KMS-11 (cell line): Measurements from ENCODE around the gene COL25A1.
"Not testable (repeated sequence)": the region's sequence is repeated elsewhere in the genome, so short reads cannot be mapped to it uniquely, and the experiment has no call there.

Experiments used
- H2AFZ ChIP-seq: fragments of 200-600 bp; sonication (generic); 2 replicates; pipeline ENCODE4 v1.6.1; 2016; ENCODE audit warnings: antibody characterized with exemption, mixed run types, low read depth
- H3K27ac ChIP-seq: fragments of 200-600 bp; sonication (generic); 2 replicates; pipeline ENCODE4 v1.6.1; 2016; ENCODE audit warnings: mild to moderate bottlenecking, mixed run types
- H3K27me3 ChIP-seq: fragments of 200-600 bp; sonication (generic); 2 replicates; pipeline ENCODE4 v1.6.1; 2017; ENCODE audit warnings: mild to moderate bottlenecking, low read depth, mixed run types, moderate library complexity; ENCODE audit not compliant: insufficient read depth
- H3K36me3 ChIP-seq: fragments of 200-600 bp; sonication (generic); 2 replicates; pipeline ENCODE4 v1.6.1; 2017; ENCODE audit warnings: mild to moderate bottlenecking, mixed run types; ENCODE audit not compliant: insufficient read depth
- H3K4me1 ChIP-seq: fragments of 200-600 bp; sonication (generic); 2 replicates; pipeline ENCODE4 v1.6.1; 2016; ENCODE audit warnings: mild to moderate bottlenecking, low read depth, mixed run types; ENCODE audit not compliant: poor library complexity, severe bottlenecking
- H3K4me2 ChIP-seq: fragments of 200-600 bp; sonication (generic); 2 replicates; pipeline ENCODE4 v1.7.0; 2016; ENCODE audit warnings: mild to moderate bottlenecking, mixed run types
- H3K4me3 ChIP-seq: fragments of 200-600 bp; sonication (generic); IDR thresholded peaks from 2 replicates; pipeline ENCODE4 v1.6.1; 2017; ENCODE audit warnings: low read depth, low read length, mixed read lengths; ENCODE audit not compliant: insufficient read depth
- H3K79me2 ChIP-seq: fragments of 200-600 bp; sonication (generic); 2 replicates; pipeline ENCODE4 v1.6.1; 2016; ENCODE audit warnings: low read depth, mixed run types; ENCODE audit not compliant: insufficient read depth
- H3K9ac ChIP-seq: fragments of 200-600 bp; sonication (generic); 2 replicates; pipeline ENCODE4 v1.6.1; 2016; ENCODE audit warnings: mild to moderate bottlenecking, mixed run types
- H4K20me1 ChIP-seq: fragments of 200-600 bp; sonication (generic); 2 replicates; pipeline ENCODE4 v1.6.1; 2016; ENCODE audit warnings: mild to moderate bottlenecking, mixed run types; ENCODE audit not compliant: insufficient read depth
- TF ChIP-seq, protein P1 (sequence below): fragments of 200-600 bp; sonication (generic); conservative IDR thresholded peaks from 2 replicates; pipeline ENCODE4 v1.6.1; 2017; ENCODE audit warnings: low read depth, mild to moderate bottlenecking, antibody characterized with exemption, low read length, moderate library complexity, mixed read lengths

The COL25A1 gene

DNA sequence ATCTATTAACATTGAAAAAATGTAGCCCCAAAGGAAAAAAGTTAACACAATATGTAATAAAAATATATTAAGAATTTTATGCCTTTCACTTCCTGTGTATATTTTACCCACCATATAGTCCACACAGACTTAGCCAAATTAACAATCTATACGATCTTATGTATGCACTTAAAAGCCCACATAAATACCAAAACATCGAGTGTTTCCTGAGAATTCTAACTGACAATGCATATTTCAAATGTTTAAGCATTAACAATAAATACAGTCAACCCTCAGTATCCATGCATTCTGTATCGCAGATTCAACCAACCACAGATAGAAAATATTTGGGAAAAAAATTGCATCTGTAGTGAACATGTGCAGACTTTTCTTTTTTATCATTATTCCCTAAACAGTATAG, 226.8 kb downstream of the COL25A1 start:
- H3K79me2 ChIP-seq: no peaks in the 10 kb centered on the region
- H3K27me3 ChIP-seq: no peaks in the 10 kb centered on the region
- H3K36me3 ChIP-seq: no peaks in the 10 kb centered on the region
- no peak overlapping the region for H3K9ac ChIP-seq
- H3K27ac ChIP-seq: no peak overlapping the region
- H3K4me2 ChIP-seq: no peak overlapping the region
- TF ChIP-seq, protein P1, sequence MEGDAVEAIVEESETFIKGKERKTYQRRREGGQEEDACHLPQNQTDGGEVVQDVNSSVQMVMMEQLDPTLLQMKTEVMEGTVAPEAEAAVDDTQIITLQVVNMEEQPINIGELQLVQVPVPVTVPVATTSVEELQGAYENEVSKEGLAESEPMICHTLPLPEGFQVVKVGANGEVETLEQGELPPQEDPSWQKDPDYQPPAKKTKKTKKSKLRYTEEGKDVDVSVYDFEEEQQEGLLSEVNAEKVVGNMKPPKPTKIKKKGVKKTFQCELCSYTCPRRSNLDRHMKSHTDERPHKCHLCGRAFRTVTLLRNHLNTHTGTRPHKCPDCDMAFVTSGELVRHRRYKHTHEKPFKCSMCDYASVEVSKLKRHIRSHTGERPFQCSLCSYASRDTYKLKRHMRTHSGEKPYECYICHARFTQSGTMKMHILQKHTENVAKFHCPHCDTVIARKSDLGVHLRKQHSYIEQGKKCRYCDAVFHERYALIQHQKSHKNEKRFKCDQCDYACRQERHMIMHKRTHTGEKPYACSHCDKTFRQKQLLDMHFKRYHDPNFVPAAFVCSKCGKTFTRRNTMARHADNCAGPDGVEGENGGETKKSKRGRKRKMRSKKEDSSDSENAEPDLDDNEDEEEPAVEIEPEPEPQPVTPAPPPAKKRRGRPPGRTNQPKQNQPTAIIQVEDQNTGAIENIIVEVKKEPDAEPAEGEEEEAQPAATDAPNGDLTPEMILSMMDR: no peak
- no peak overlapping the region for H3K4me3 ChIP-seq
- H4K20me1 ChIP-seq: no peaks in the 10 kb centered on the region
- peaks cover 28% of the 10 kb centered on the region for H3K4me1 ChIP-seq
- no peak overlapping the region for H2AFZ ChIP-seq

DNA sequence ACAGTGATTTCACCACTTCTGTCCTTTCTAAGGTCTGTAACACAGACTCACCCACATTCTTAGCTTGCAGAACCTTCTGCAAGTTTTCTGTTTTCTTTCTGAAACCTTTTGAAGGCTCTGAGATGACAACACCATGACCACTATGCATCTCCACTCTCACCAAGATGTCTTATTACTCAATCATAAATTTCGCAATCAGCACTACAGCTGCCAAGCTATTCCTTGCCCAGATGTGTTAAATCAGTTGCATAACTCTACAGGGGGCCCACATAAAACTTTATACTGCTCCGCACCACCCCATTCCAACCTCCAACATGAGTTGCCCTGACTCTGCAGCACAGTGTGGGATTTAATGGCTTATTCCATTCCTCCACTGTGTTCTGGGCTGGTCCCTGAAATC, 229.9 kb downstream of the COL25A1 start:
- TF ChIP-seq, protein P1: no peak
- H3K27ac ChIP-seq: peak overlapping the region; percentile 16; the same call in 1 of the 2 replicates
- H3K4me3 ChIP-seq: no peak overlapping the region
- no peaks in the 10 kb centered on the region for H3K79me2 ChIP-seq
- peaks cover 19% of the 10 kb centered on the region for H3K4me1 ChIP-seq
- no peaks in the 10 kb centered on the region for H4K20me1 ChIP-seq
- no peak overlapping the region for H3K9ac ChIP-seq
- no peaks in the 10 kb centered on the region for H3K36me3 ChIP-seq
- peak overlapping the region; percentile 55 for H3K4me2 ChIP-seq
- no peaks in the 10 kb centered on the region for H3K27me3 ChIP-seq
- no peak overlapping the region for H2AFZ ChIP-seq

DNA sequence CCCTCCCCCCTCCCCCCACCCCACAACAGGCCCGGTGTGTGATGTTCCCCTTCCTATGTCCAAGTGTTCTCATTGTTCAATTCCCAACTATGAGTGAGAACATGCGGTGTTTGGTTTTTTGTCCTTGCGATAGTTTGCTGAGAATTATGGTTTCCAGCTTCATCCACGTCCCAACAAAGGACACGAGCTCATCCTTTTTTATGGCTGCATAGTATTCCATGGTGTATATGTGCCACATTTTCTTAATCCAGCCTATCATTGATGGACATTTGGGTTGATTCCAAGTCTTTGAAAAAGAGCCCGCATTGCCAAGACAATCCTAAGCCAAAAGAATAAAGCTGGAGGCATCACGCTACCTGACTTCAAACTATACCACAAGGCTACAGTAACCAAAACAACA, 231.8 kb downstream of the COL25A1 start:
- H3K4me1 ChIP-seq: peaks cover 19% of the 10 kb centered on the region
- not testable (repeated sequence) for H2AFZ ChIP-seq, H3K4me2 ChIP-seq, H3K27ac ChIP-seq, H3K79me2 ChIP-seq, H3K36me3 ChIP-seq, H3K27me3 ChIP-seq, H3K9ac ChIP-seq, H4K20me1 ChIP-seq, H3K4me3 ChIP-seq

DNA sequence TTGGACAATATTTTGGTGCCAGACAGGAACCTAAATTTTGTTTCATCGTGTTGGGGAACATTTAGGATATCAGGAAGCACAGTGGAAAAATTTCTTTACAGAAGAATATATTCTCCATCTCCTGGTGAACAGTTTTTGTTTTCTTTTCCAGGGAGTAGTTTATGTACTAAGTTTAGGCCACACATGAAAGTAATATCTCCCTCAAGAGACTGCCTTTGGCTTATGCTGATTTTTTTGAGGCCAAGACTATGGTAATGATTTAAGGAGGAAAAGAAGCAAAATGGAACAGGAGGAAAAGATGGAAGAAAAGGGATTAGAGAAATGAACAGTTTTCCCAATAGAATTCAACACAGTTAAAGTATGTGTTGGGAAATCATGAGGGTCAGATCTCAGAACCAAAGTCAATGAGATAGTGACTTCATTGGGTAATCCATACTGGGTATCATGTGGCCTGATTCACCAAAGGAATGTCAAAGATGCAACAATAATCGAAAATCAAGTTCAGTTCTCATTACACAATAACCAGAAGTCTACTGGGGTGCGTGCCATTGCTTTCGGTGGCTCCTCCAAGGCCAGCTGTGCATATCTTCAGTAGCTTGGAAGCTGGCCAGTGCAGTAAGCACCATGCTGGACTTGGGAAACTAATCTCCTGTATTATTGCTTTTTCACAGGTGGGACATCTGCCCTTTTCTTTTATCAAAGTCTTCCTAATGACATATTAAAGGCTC, 234.8 kb downstream of the COL25A1 start:
- Histone ChIP-seq H3K27ac (no peak overlapping the region), H3K9ac (no peak overlapping the region), H3K27me3 (no peaks in the 10 kb centered on the region), H3K36me3 (no peaks in the 10 kb centered on the region), H3K4me2 (no peak overlapping the region), H2AFZ (no peak overlapping the region), H3K4me3 (no peak overlapping the region), H4K20me1 (no peaks in the 10 kb centered on the region), H3K4me1 (peaks cover 9% of the 10 kb centered on the region), H3K79me2 (no peaks in the 10 kb centered on the region)
- TF ChIP-seq, protein P1: no peak

DNA sequence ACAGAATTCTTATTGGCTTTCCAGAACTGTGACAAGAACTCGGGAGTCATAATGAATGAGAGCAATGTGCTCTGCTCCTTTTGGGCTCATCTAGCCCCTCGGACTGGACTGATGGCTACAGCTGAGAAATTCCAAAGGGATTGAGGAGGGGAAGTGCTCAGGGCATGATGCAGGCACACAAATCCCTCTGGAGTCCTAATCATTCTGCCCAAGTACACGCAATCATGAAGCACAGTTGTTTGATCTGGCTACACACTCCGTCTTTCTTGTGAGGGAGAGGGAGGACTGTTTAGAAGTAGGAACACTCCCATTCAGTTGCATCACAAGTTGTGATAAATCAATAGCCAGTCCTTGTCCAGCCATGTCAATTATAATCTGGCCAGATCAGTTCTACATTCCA, 237.5 kb downstream of the COL25A1 start:
- no peaks in the 10 kb centered on the region for H3K79me2 ChIP-seq
- H2AFZ ChIP-seq: no peak overlapping the region
- no peaks in the 10 kb centered on the region for H3K27me3 ChIP-seq
- H3K27ac ChIP-seq: no peak overlapping the region
- H3K36me3 ChIP-seq: no peaks in the 10 kb centered on the region
- TF ChIP-seq, protein P1: no peak
- no peak overlapping the region for H3K4me3 ChIP-seq
- no peaks in the 10 kb centered on the region for H3K4me1 ChIP-seq
- no peaks in the 10 kb centered on the region for H4K20me1 ChIP-seq
- H3K4me2 ChIP-seq: no peak overlapping the region
- no peak overlapping the region for H3K9ac ChIP-seq
